SKM-1 (cell line): Measurements from ENCODE around the gene STARD6.
A peak's percentile ranks its signal among the peaks of the same experiment; 100 is the strongest.
"Not testable (repeated sequence)": the region's sequence is repeated elsewhere in the genome, so short reads cannot be mapped to it uniquely, and the experiment has no call there.

Experiments
- DNase-seq: peaks from one replicate; lab custom pipeline; 2025; ENCODE audit not compliant: unreplicated experiment; lab: John Stamatoyannopoulos, UW

STARD6 gene, protein sequence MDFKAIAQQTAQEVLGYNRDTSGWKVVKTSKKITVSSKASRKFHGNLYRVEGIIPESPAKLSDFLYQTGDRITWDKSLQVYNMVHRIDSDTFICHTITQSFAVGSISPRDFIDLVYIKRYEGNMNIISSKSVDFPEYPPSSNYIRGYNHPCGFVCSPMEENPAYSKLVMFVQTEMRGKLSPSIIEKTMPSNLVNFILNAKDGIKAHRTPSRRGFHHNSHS

GRCh38 chr18:54357660-54358494 is at the start of gene STARD6, which contains the start of gene C18orf54:
STARD6 (minus strand) TSS chr18:54357858; CDS start chr18:54354573, 3,285 bp downstream.
C18orf54 (plus strand) TSS chr18:54357906; CDS start chr18:54360573, 2,667 bp downstream.
- DNase-seq = peak; percentile 84

DNA sequence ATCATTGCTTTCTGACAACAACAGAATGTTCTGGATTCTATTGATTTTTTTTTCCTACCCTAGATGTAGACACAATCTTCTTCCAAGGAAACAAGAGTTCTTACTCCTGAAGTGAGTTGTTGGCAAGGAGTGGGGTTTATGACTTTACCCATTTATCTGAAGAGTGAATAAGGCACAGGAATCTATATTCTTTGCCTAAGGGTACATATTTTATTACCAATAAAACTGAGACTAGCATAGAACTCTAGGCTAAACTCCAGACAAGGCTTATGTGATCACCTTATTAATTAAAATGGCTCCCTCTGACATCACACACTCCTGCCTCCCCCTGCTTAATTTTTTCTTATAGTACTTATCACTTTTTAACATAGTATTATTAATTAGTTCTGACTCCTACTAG is 47.6 kb upstream of the STARD6 start:
- no peak for DNase-seq

GRCh38 chr18:54396760-54397159 is 39.1 kb upstream of the STARD6 start:
- no peak for DNase-seq

DNA sequence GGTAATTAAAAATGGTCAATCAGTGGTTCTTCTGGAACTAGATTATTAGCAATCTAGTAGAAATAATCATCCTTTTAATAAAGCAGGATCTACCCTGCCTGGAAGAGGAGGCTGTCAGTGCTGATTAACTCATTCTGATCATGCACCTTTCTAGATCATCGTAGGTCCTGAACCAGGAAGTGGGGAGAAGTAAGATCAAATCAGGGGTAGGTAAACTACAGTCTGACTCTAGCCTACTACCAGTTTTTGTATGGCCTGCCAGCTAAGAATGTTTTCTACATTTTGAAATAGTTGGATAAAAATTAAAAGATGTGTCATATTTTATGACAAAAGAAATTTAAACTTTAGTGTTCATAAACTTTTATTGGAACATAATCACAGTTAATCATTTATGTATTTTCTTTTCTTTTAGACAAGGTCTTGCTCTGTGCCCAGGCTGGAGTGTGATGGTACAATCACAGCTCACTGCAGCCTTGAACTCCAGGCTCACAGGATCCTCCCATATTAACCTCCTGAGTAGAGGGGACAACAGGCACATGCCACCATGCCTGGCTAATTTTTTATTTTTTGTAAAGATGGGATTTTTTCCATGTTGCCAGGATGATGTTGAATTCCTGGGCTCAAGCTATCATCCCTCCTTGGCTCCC is 36.1 kb upstream of the STARD6 start:
- DNase-seq = no peak

- peak; percentile 71 for DNase-seq
Observed at GRCh38 chr18:54392543-54393023, 34.9 kb upstream of the STARD6 start.

GRCh38 chr18:54390838-54391237 is 33.2 kb upstream of the STARD6 start:
- no peak for DNase-seq

DNA sequence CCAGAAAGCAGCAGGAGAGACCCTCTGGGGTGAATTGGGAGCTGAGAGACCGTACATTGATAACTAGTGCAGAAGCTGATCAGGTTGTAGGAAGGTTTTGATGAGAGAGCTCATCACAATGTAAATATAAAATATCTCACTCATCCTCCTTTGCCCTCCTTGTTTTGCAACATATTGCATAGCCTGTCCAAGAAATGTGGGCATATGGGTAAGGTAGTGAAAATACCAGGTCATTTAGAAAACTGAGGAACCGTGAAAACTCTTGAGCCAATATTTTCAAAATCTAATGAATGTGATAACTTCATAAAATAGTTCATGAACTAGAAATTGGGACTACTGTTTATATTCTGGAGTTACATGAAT is 31.5 kb upstream of the STARD6 start:
- DNase-seq = no peak

DNA sequence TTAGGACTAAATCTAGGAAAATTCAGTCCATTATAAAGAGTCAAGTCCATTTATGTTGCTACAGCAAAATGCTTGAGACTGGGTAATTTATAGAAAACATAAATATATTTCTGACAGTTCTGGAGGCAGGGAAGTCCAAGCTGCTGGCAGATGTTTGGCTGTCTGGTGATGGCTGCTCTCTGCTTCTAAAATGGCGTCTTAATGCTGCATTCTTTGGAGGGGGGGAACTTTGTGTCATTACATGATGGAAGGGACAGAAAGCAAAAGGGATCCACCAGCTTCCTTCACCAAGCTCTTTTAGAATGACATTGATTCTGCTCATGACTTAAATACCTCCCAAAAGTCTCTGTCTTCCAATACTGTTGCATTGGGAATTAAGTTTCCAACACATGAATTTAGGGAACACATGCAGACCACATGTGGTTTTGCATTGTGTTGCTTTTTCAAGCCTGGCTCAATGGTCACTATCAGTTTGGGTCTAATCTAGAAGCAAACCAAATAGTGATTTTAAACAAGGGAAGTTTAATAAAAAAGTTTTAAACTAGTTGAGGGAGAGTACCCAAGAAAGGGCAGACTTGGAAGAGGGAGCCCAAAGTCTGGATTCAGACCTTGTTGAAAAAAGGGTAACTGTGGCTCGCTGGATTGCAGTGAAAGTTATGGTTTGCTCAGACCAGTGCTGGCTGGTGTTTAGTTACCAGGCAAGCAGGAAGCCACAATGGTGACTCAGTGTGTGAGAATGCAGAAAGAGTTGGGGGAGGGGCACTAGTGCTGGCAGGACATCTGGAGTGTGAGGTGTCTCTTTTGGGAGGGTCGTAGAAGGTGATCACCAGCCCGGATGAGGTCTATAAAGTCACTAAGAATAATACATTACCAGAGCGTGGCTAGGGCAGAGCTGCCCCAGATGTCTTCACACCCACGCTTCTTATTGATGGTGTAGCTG is 30.8 kb upstream of the STARD6 start:
- DNase-seq = peak; percentile 77

- no peak for DNase-seq
Observed at GRCh38 chr18:54387631-54388030, 30.0 kb upstream of the STARD6 start.

DNA sequence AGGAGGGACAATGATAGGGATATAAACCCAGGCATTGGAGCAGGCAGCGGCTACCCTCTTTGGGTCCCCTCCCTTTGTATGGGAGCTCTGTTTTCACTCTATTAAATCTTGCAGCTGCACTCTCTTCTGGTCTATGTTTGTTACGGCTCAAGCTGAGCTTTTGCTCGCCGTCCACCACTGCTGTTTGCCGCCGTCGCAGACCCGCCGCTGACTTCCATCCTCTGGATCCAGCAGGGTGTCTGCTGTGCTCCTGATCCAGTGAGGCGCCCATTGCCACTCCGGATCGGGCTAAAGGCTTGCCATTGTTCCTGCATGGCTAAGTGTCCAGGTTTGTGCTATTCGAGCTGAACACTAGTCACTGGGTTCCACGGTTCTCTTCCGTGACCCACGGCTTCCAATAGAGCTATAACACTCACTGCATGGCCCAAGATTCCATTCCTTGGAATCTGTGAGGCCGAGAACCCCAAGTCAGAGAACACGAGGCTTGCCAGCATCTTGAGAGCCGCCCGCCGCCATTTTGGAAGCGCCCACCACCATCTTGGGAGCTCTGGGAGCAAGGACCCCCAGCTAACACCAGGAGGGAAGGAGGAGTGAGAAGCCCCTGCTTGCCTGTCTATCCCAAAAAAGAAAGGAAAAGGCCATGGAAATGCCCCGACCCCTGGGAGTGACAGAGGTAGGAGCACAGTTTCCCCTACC is 29.3 kb upstream of the STARD6 start:
- DNase-seq = not testable (repeated sequence)

DNA sequence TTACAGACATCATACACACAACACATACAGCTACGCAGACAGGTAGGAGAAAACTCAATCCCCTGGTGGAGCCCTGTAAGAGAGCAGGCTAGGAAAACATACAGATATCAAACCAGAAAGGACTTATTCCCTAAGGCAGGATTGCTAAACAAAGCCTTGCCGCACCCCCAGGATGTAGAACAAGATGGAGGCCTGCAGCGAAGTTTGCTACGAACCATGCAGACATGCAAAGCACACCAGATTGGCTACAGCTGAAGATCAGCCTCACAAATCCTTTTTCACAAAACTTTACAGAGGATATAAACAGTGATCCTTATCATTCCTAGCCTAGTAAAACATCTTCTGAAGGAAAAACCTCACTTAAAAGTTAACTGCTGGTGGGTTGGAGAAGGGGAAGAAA is 28.4 kb upstream of the STARD6 start:
- DNase-seq = no peak

GRCh38 chr18:54382733-54383252 is 25.1 kb upstream of the STARD6 start:
- DNase-seq = no peak

- DNase-seq = no peak
Observed at GRCh38 chr18:54382076-54382475, 24.4 kb upstream of the STARD6 start.

GRCh38 chr18:54381640-54382039 is 24.0 kb upstream of the STARD6 start:
- no peak for DNase-seq

- DNase-seq = no peak
Observed at GRCh38 chr18:54378057-54378456, 20.4 kb upstream of the STARD6 start.

DNA sequence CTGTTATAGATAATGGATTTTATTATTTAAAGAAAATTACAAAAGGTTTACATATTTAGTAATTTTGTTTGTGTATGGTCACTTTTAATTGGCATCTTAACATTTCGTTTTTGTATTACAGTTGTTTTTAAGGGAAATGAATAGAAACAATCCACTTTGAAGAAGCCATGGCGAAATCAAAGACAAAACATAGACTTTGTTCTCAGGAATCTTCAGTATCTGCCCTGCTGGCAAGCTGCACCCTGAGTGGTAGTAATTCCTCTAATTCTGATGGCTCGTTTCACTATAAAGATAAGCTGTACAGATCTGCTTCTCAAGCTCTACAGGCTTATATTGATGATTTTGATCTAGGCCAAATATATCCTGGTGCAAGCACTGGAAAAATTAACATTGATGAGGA is 2.7 kb upstream of the STARD6 start:
- DNase-seq = no peak

DNA sequence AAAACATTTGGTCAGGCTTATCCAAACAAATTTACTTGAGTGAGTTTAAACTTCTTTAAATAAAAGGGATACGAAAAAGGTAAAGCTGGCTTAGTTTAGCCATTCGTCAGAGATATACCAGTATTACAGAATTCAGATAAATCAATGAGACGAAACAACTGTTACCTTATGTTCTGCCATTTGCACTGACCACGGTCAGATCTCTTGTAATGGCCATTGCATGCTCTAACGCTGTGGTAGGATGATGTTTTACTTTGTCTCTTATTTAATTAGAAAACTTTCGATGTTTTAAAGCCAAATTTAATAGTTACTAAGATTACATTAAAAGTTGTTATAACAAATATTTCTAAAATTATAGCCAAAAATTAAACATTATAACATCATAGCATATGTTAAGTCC is 1.6 kb upstream of the STARD6 start:
- DNase-seq = no peak

GRCh38 chr18:54358495-54359040 is 910 bp upstream of the STARD6 start:
- DNase-seq = peak; percentile 18

DNA sequence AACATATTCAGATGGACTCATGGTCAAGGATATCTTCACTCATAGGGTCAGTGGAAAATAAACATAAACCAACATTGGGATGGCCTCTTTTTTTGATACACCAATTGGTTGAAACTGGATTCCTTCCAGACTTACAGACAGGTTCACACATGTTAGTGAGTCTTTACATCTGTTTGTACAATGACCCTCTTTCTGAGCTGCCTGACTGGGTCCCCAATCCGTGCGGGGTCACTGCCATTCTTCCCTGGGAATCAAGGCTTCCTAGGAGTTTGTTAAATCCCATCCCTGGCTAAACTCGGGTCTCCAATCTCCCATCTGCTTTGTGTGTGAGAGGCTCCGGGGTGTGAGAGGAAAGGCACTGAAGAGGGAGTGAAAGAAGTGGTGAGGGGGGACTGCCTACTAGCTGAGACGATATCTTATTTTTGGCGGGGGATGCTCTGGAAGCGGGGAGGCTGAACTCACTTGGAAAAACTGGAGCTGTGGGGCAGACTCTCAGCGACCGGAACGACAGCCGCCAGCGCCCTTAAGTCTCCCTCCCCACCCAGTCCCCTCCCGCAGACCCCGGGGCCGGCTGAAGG is 487 bp downstream of the STARD6 start:
- DNase-seq = peak; percentile 64
